VCaP (cell line): ENCODE data around the gene MORC4.

Source experiments
- H3K27ac ChIP-seq: fragments of 450-650 bp; 2 replicates; pipeline ENCODE4 v1.5.1; 2017
- CTCF ChIP-seq: fragments of 450-650 bp; conservative IDR thresholded peaks from 2 replicates; pipeline ENCODE4 v1.5.1; 2017; ENCODE audit warnings: mild to moderate bottlenecking, moderate library complexity

The MORC4 gene

GRCh38 chrX:106906361-106906760 lies 93.7 kb downstream of the MORC4 start:
- no peak for TF ChIP-seq CTCF

GRCh38 chrX:106905064-106905708 lies 94.8 kb downstream of the MORC4 start:
- no peak for TF ChIP-seq CTCF
- H3K27ac ChIP-seq: no peak overlapping the region

More at GRCh38 chrX:106906361-106906760, 93.7 kb downstream of the MORC4 start:
- no peak overlapping the region for H3K27ac ChIP-seq

- no peak overlapping the region for H3K27ac ChIP-seq
- TF ChIP-seq CTCF: no peak
These were observed 96.0 kb downstream of the MORC4 start for GRCh38 chrX:106903856-106904528.

GRCh38 chrX:106903291-106903824 lies 96.7 kb downstream of the MORC4 start, which contains the start of gene RIPPLY1:
Gene RIPPLY1 (minus strand): TSS chrX:106903341. CDS start chrX:106903287, 54 bp downstream.
- H3K27ac ChIP-seq: no peak within 1 kb of the TSS
- no peak for TF ChIP-seq CTCF

GRCh38 chrX:106902684-106903083 lies 97.3 kb downstream of the MORC4 start:
- no peak overlapping the region for H3K27ac ChIP-seq
- TF ChIP-seq CTCF: no peak

- no peak for TF ChIP-seq CTCF
- H3K27ac ChIP-seq: no peak overlapping the region
These were observed 98.2 kb downstream of the MORC4 start for GRCh38 chrX:106901781-106902219.

- TF ChIP-seq CTCF: no peak
- no peak overlapping the region for H3K27ac ChIP-seq
These were observed 98.7 kb downstream of the MORC4 start for GRCh38 chrX:106901341-106901740.
